Mesendoderm (in vitro differentiated cells): ENCODE measurements around the gene AMBP.

Experiments
- DNase-seq: peaks from one replicate; pipeline ENCODE4 v3.0.0; 2013
- H2AK5ac ChIP-seq: 2 replicates; pipeline ENCODE4 v1.6.1; 2013; ENCODE audit warnings: low read length, inconsistent platforms
- H2BK120ac ChIP-seq: 2 replicates; pipeline ENCODE4 v1.6.1; 2013; ENCODE audit warnings: low read depth, mild to moderate bottlenecking, low read length, moderate library complexity, mixed read lengths
- H2BK15ac ChIP-seq: replicated peaks from 2 replicates; pipeline ENCODE4 v1.6.1; 2013; ENCODE audit warnings: low read depth, mild to moderate bottlenecking, moderate library complexity
- H2BK5ac ChIP-seq: 2 replicates; pipeline ENCODE4 v1.6.1; 2013; ENCODE audit warnings: low read length, inconsistent platforms
- H3K18ac ChIP-seq: 2 replicates; pipeline ENCODE4 v1.6.1; 2013; ENCODE audit warnings: mild to moderate bottlenecking, low read length, mixed read lengths
- H3K23ac ChIP-seq: one replicate; pipeline ENCODE4 v1.6.1; 2013; ENCODE audit warnings: low read length
- H3K27ac ChIP-seq: 2 replicates; pipeline ENCODE4 v1.5.1; 2013; ENCODE audit warnings: low read depth, mild to moderate bottlenecking, inconsistent platforms, low read length, moderate library complexity
- H3K27me3 ChIP-seq: 2 replicates; pipeline ENCODE4 v1.6.1; 2013; ENCODE audit warnings: low read length, control low read depth, mild to moderate bottlenecking, inconsistent platforms; ENCODE audit not compliant: insufficient read depth, poor library complexity
- H3K36me3 ChIP-seq: 2 replicates; pipeline ENCODE4 v1.6.1; 2013; ENCODE audit warnings: low read length, inconsistent platforms; ENCODE audit not compliant: control insufficient read depth, insufficient read depth
- H3K4ac ChIP-seq: one replicate; pipeline ENCODE4 v1.6.1; 2013; ENCODE audit warnings: low read depth, mild to moderate bottlenecking, low read length, moderate library complexity
- H3K4me1 ChIP-seq: 2 replicates; pipeline ENCODE4 v1.6.1; 2013; ENCODE audit warnings: low read depth, low read length, inconsistent platforms; ENCODE audit not compliant: control insufficient read depth
- H3K4me2 ChIP-seq: 2 replicates; pipeline ENCODE4 v1.6.1; 2013; ENCODE audit warnings: low read length
- H3K4me3 ChIP-seq: 2 replicates; pipeline ENCODE4 v1.5.1; 2013; ENCODE audit warnings: mild to moderate bottlenecking, low read length
- H3K56ac ChIP-seq: one replicate; pipeline ENCODE4 v1.6.1; 2013; ENCODE audit warnings: low read length
- H3K79me1 ChIP-seq: 2 replicates; pipeline ENCODE4 v1.6.1; 2013; ENCODE audit warnings: low read length, inconsistent platforms
- H3K79me2 ChIP-seq: 2 replicates; pipeline ENCODE4 v1.6.1; 2013; ENCODE audit warnings: mild to moderate bottlenecking, low read length; ENCODE audit not compliant: control insufficient read depth, insufficient read depth
- H3K9ac ChIP-seq: 2 replicates; pipeline ENCODE4 v1.6.1; 2013; ENCODE audit warnings: low read length, inconsistent platforms
- H4K5ac ChIP-seq: one replicate; pipeline ENCODE4 v1.6.1; 2013; ENCODE audit warnings: low read length
- H4K8ac ChIP-seq: one replicate; pipeline ENCODE4 v1.6.1; 2013; ENCODE audit warnings: low read depth, mild to moderate bottlenecking, control low read depth, low read length, moderate library complexity
- WGBS: extraction: QIAGEN DNeasy Blood & Tissue Kit; methylation state at CpG from one replicate; pipeline ENCODE4 v1.1.7; 2013; ENCODE audit warnings: low lambda C conversion rate, missing lambda C conversion rate; ENCODE audit not compliant: insufficient coverage; ENCODE audit errors: extremely low coverage; 5-methylcytosine and 5-hydroxymethylcytosine counted together

Gene AMBP

DNA sequence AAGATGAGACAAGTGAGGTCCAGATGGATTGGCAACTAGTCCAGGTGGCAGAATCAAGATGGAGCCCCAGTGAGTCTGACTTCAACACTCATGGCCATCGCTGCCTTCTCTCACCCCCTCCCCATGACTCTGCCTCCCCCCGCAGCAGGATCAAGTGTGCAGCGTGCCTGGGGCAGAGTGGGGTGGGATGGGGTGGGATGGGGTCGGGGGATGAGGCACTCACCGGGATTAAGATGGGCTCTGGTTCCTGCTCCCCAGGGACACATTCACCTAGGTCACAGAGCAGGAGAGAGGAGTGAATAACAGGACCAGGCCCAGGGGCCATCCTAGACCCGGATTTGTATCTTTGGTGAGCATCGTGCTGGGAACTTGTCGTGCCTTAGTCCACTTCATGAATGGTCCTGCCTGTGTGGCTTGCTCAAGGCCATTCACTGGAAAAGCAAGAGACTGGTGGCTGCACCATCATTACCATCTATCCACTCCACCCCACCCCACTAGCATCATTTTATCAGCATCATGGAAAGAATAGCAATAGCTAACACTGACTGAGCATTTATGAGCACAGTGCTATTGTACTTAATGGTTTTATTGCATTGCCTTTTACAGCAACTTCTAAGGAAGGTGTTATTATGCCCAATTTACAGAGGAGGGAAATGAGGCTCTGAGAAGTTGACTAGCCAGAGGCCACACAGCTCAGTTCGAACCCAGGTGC, 8.5 kb downstream of the AMBP start:
- H3K27ac ChIP-seq = no peak overlapping the region
- H3K4ac ChIP-seq = no peak overlapping the region
- no peak overlapping the region for H4K8ac ChIP-seq
- H3K4me2 ChIP-seq = no peak overlapping the region
- no peaks in the 10 kb centered on the region for H3K79me1 ChIP-seq
- DNase-seq = no peak
- H2AK5ac ChIP-seq = no peak overlapping the region
- H2BK5ac ChIP-seq = no peak overlapping the region
- no peaks in the 10 kb centered on the region for H3K4me1 ChIP-seq
- no CpG with 5 or more reads among the region's 9 CpGs for WGBS
- no peak overlapping the region for H3K18ac ChIP-seq
- H4K5ac ChIP-seq = no peak overlapping the region
- H3K27me3 ChIP-seq = no peaks in the 10 kb centered on the region
- H3K9ac ChIP-seq = no peak overlapping the region
- no peak overlapping the region for H2BK120ac ChIP-seq
- H3K36me3 ChIP-seq = no peaks in the 10 kb centered on the region
- no peak overlapping the region for H3K4me3 ChIP-seq
- H3K56ac ChIP-seq = no peak overlapping the region
- H3K23ac ChIP-seq = no peak overlapping the region
- H2BK15ac ChIP-seq = no peak overlapping the region
- no peaks in the 10 kb centered on the region for H3K79me2 ChIP-seq

DNA sequence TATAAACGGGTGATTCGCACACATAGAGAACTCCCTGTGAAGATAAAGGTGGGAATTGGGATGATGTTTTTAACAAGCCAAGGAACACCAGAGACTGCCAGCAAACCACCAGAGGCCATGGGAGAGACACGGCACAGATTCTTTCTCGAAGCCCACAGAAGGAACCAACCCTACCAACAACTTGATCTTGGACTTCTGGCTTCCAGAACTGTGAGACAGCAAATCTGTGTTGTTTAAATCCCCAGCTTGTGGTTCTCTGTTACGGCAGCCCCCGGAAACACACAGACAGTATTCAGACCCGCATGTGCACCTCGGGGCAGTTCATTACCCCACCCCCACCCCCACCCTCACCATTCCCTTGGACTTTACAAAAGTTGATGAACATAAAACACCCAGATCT, 12.8 kb downstream of the AMBP start:
- H4K5ac ChIP-seq = no peak overlapping the region
- no peak overlapping the region for H3K4me3 ChIP-seq
- H3K56ac ChIP-seq = no peak overlapping the region
- DNase-seq = no peak
- no peaks in the 10 kb centered on the region for H3K4me1 ChIP-seq
- no peak overlapping the region for H4K8ac ChIP-seq
- no peaks in the 10 kb centered on the region for H3K27me3 ChIP-seq
- no peak overlapping the region for H3K27ac ChIP-seq
- H2BK5ac ChIP-seq = no peak overlapping the region
- no peak overlapping the region for H2AK5ac ChIP-seq
- H2BK15ac ChIP-seq = no peak overlapping the region
- no peak overlapping the region for H3K9ac ChIP-seq
- H3K4me2 ChIP-seq = no peak overlapping the region
- no CpG with 5 or more reads among the region's 8 CpGs for WGBS
- no peak overlapping the region for H3K23ac ChIP-seq
- H3K79me1 ChIP-seq = no peaks in the 10 kb centered on the region
- H3K4ac ChIP-seq = no peak overlapping the region
- no peaks in the 10 kb centered on the region for H3K79me2 ChIP-seq
- no peak overlapping the region for H3K18ac ChIP-seq
- no peak overlapping the region for H2BK120ac ChIP-seq
- H3K36me3 ChIP-seq = no peaks in the 10 kb centered on the region

DNA sequence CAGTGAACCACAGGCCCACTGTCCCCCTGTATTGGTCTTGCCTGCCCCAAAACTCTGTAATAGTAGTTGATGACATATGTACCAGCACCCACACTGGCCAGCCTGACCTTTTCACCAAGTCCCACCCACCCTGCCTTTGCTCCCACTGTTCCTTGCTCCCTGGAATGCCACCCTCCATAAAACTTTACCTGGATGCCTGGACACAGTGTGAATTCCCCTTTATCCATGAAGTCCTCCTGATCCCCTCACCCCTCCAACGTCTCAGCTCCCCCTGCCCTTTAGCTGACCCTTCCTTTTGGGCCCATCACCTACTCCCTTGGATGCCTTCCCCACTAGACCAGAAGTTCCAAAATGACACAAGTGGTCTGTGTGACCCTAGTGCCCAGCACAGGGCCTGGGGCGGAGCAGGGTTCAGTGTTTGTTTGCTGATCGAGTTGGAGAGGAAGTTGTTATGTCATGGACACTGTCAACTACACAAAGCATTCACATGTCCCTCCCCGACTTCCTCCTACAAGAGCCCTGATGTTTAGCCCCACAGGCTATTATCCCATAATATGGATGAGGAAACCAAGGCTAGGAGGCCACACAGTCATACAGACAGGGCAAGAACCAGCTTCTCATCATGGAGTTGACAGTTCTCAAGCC, 16.1 kb downstream of the AMBP start:
- Histone ChIP-seq H3K56ac (no peak overlapping the region), H2BK15ac (no peak overlapping the region), H3K9ac (no peak overlapping the region), H2BK5ac (no peak overlapping the region), H3K4me3 (no peak overlapping the region), H2BK120ac (no peak overlapping the region), H3K79me1 (no peaks in the 10 kb centered on the region), H3K18ac (no peak overlapping the region), H3K27me3 (no peaks in the 10 kb centered on the region), H3K27ac (no peak overlapping the region), H3K36me3 (no peaks in the 10 kb centered on the region), H3K4me2 (no peak overlapping the region), H3K4ac (no peak overlapping the region), H4K5ac (no peak overlapping the region), H3K23ac (no peak overlapping the region), H4K8ac (no peak overlapping the region), H3K4me1 (no peaks in the 10 kb centered on the region), H3K79me2 (no peaks in the 10 kb centered on the region), H2AK5ac (no peak overlapping the region)
- no peak for DNase-seq
- WGBS = no CpG with 5 or more reads among the region's 4 CpGs

DNA sequence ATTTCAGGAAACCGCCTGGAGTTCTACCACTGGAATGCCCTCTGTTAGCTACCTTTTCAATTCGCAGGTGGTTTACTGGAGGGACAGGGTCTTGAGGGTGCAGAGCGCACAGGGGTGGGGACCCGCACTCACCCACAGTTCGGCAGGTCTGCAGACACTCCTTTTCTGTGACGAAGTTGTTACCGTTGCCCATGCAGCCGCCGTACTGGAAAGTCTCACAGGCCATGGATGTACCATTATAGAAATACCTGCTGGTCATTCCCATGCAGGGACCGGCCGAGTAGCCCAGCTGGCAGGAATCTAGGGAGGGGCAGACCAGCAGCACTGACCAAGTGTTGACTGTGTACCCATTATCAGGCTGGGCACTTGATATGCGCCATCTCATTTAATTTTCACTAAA, 16.8 kb downstream of the AMBP start:
- no peak overlapping the region for H3K23ac ChIP-seq
- no CpG with 5 or more reads among the region's 12 CpGs for WGBS
- H3K4me2 ChIP-seq = no peak overlapping the region
- H3K27ac ChIP-seq = no peak overlapping the region
- no peaks in the 10 kb centered on the region for H3K27me3 ChIP-seq
- no peak overlapping the region for H3K56ac ChIP-seq
- H3K4me1 ChIP-seq = no peaks in the 10 kb centered on the region
- no peaks in the 10 kb centered on the region for H3K79me1 ChIP-seq
- no peak overlapping the region for H2AK5ac ChIP-seq
- no peaks in the 10 kb centered on the region for H3K36me3 ChIP-seq
- no peak overlapping the region for H3K4me3 ChIP-seq
- no peak overlapping the region for H3K4ac ChIP-seq
- no peaks in the 10 kb centered on the region for H3K79me2 ChIP-seq
- no peak overlapping the region for H4K8ac ChIP-seq
- H4K5ac ChIP-seq = no peak overlapping the region
- no peak overlapping the region for H2BK5ac ChIP-seq
- H2BK120ac ChIP-seq = no peak overlapping the region
- no peak overlapping the region for H2BK15ac ChIP-seq
- DNase-seq = no peak
- no peak overlapping the region for H3K9ac ChIP-seq
- H3K18ac ChIP-seq = no peak overlapping the region

DNA sequence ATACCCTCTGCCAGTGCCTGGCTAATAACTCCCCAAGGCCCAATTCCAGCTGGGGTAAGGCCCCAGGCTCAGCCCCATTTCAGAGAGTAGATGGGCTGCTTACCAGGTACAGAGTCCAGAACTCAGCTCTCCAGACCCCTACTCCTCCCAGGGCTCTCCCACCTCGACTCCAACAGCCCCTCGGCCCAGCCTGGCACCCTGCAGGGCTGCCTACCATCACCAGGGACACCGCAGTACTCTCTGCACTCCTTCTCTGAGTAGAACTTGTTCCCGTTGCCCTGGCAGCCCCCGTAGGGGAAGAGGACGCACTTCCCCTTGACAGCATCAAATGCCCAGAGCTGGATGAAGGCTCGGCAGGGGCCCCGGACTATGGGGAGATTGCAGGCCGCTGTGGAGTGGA, 17.4 kb downstream of the AMBP start:
- H3K23ac ChIP-seq = no peak overlapping the region
- H3K36me3 ChIP-seq = no peaks in the 10 kb centered on the region
- no peak overlapping the region for H2AK5ac ChIP-seq
- H3K4ac ChIP-seq = no peak overlapping the region
- no peak overlapping the region for H3K18ac ChIP-seq
- no peaks in the 10 kb centered on the region for H3K79me2 ChIP-seq
- no peak overlapping the region for H2BK15ac ChIP-seq
- no peaks in the 10 kb centered on the region for H3K4me1 ChIP-seq
- no peaks in the 10 kb centered on the region for H3K79me1 ChIP-seq
- H3K56ac ChIP-seq = no peak overlapping the region
- no peak overlapping the region for H3K4me2 ChIP-seq
- H2BK5ac ChIP-seq = no peak overlapping the region
- no peak overlapping the region for H3K9ac ChIP-seq
- no peak overlapping the region for H3K27ac ChIP-seq
- H3K4me3 ChIP-seq = no peak overlapping the region
- H3K27me3 ChIP-seq = no peaks in the 10 kb centered on the region
- no peak overlapping the region for H4K8ac ChIP-seq
- H4K5ac ChIP-seq = no peak overlapping the region
- no CpG with 5 or more reads among the region's 9 CpGs for WGBS
- H2BK120ac ChIP-seq = no peak overlapping the region
- DNase-seq = no peak

DNA sequence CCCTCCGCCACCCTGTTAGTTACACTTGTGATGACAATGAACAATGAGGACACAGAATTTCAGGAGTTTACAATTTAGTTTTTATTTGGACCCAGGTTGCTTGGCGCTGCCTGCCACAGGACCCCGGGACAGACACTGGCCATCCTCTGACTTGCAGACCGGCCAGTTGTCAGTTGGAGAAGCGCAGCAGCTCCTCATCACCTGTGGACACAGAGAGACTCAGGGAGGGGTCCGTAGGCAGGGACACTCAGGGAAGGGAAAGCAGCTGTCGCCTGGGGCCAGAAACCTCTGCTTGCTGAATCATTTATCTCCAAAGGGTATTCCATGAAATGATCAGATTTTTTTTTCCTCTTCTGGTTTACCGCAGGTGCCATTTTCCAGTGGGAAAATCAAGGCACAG, 18.0 kb downstream of the AMBP start:
- H3K4me2 ChIP-seq = no peak overlapping the region
- H2AK5ac ChIP-seq = no peak overlapping the region
- no peak overlapping the region for H4K8ac ChIP-seq
- no peaks in the 10 kb centered on the region for H3K79me2 ChIP-seq
- H3K27me3 ChIP-seq = no peaks in the 10 kb centered on the region
- no peak overlapping the region for H3K9ac ChIP-seq
- H2BK15ac ChIP-seq = no peak overlapping the region
- no peak overlapping the region for H3K4ac ChIP-seq
- no peak overlapping the region for H3K4me3 ChIP-seq
- no peak overlapping the region for H3K18ac ChIP-seq
- no peak overlapping the region for H3K56ac ChIP-seq
- H3K79me1 ChIP-seq = no peaks in the 10 kb centered on the region
- no peak overlapping the region for H2BK5ac ChIP-seq
- no peak for DNase-seq
- H3K36me3 ChIP-seq = no peaks in the 10 kb centered on the region
- H3K23ac ChIP-seq = no peak overlapping the region
- WGBS = no CpG with 5 or more reads among the region's 8 CpGs
- no peak overlapping the region for H3K27ac ChIP-seq
- H4K5ac ChIP-seq = no peak overlapping the region
- H3K4me1 ChIP-seq = no peaks in the 10 kb centered on the region
- no peak overlapping the region for H2BK120ac ChIP-seq
